Stimulated activated CD8-positive, alpha-beta memory T cell treated with anti-CD3 and anti-CD28 coated beads, Interleukin-15, amount 100 ng/mL, for 1 hour (primary cell): ENCODE results near the gene RGS6.

ENCODE experiments used
- DNase-seq: peaks from one replicate; pipeline ENCODE4 v3.0.0-alpha.2; 2020; ENCODE audit warnings: low read depth

RGS6 gene

DNA sequence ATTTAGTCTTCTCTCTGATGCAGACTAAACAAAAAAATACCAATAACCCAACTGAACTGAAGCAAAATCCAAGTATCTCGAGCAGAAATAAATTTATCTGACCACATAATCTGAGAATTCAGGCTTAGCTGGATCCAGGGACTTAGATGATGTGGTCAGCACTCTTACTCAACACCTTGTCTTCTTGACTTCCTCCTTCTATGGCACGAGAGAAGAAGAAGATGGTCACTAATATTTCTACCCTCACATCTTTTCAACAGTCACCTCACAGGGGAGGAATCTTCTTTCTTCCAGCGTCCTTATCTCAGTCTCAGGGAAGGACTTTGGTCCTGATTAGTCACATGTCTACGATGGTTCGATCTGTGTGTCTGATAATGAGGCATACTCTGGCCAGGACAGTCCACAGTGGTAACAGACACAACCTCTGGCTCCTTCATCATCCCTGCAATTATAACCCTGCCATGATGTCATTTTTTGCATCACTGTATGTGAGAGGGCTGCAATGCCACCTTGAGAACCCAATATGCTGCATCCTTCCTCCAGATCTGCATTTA lies 15.8 kb downstream of the RGS6 start:
- no peak for DNase-seq

DNA sequence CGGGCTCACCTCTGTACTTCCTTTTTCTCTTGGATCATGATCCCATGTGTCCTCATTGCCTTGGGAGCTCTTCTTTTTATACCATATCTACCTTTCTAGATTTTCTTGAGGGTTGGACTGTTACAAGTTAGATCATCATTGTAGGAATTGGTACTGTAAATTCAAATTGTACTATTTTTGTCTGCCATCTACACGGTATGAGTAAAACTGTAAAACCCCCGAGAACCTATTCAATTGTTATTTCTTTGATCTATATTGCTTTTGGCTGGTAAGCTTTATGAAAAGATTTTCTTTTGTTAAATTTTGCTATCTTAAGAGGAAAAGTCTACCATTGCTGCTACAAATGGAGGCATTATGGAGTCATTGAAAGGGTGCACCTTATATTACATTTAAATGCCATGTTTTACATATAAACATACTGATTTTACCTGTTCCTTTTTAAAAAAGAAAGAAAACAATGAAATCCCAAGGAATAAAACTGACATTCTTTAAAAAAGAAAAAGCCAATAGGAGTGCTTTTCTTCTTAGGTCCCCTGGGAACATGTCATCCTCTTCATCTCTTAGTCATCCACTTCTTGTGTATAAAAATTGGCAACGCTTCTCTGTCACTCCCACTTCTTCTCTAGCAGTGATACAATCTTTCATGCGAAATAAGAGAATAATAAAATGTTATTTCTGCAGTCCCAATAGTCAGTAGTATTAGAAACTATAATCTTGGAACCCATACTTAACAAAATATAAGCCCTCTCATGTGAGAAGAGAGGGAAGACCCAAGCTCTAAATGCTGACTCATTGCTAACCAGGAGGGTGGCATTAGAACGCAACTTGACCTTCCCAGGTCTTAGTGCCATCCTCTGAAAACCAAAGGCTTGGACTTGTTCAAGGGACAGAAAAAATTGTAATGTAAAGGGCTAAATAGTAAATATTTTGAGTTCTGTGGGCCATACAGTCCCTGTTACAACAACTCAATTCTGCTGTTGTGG lies 20.4 kb downstream of the RGS6 start:
- DNase-seq = no peak

- DNase-seq = no peak
Observed at GRCh38 chr14:71956920-71957563, 24.8 kb downstream of the RGS6 start.

DNA sequence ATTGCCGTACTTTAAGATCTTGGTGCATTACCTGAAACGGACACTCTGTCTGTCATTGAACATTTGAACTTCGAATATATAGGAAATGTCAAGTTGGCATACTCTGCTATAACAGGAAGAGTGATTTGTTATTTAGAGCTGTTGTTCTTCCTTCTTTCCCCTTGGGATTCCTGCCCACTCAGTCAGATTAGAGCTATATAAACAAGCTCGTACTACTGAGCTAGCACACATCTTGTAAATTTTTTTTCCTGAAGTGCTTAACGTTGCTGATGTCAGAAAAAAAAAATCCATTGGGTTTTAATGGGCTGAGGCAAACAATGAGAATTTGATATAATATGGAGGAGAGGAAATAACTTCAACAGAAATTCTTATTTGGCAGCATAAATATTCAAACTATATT lies 26.8 kb downstream of the RGS6 start:
- no peak for DNase-seq

DNA sequence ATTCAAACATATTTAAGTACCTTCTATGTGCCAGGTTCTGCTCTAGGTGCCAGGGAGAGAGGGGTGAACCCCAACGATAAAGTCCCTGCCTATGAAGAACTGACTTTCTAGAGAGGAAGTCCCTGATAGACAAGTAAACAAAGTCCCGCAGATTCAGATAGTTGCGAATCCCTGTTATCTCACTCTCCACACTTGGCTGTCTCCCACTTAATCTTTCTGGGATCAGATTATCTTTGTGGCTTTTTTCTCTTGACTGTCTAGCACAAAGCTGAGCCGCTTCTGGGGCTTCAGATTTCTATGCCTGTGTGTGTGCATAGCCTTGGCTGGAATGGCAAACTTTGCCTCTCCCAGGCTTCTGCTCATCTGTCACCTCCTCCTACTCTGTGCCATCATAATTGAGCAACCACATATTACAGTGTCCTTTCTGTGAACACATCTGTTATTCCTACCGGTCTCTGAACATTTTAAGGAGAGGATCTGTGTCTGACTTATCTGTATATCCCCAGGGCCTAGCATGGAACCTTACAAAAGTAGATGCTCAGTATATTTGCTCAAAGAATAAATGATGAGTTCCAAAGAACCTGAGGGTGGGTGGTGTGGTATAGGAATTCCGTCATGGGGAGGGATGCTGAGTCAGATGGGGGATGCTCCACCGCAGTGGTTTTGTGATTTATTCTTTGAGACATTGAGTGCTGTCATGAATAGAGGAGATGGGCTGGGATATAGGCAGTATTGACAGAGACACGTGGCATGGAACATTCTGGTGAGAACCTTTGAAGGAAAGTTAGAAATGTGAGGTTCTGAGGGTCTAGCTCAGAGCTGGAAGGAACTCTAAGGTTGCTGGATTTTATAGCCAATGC lies 28.5 kb downstream of the RGS6 start:
- DNase-seq = no peak

DNA sequence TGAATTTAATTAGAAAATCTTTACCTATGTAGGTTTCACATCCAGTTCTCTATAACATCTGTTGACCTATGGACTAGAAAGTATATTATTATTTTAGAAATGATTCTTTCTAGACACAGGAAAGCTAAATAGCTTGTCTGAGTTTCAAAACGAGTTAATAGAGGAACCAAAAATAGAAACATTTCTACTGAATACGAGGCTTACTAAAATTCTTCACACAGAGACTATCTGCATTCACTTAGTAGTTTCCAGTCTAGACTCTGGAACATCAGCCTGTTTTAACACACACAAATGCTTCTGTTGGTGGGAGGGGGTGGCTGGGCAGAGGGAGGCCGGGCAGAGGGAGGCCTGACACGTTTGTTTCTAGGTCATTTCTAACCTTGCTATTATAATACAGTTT lies 29.7 kb downstream of the RGS6 start:
- DNase-seq = no peak

GRCh38 chr14:71964716-71965115 lies 32.5 kb downstream of the RGS6 start:
- no peak for DNase-seq

DNA sequence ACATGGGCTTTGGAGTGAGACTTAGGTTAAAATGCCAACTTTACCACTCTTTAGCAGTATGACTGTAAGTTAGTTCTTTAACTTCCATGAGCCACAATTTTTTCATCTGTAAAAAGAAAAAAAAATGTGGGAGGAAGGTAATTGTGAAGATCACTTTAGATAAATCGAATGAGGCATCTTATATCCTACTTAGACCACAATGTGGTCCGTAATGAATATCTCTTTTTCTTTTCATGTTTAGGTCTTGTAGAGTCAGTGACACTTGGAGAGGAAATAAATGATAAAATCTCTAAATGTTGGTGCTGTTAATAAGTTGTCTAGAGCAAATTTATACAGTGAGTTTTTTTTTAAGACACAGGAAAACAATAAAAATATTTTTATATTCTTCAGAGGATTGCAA lies 34.3 kb downstream of the RGS6 start:
- no peak for DNase-seq

- DNase-seq = no peak
Observed at GRCh38 chr14:71967704-71968103, 35.5 kb downstream of the RGS6 start.

DNA sequence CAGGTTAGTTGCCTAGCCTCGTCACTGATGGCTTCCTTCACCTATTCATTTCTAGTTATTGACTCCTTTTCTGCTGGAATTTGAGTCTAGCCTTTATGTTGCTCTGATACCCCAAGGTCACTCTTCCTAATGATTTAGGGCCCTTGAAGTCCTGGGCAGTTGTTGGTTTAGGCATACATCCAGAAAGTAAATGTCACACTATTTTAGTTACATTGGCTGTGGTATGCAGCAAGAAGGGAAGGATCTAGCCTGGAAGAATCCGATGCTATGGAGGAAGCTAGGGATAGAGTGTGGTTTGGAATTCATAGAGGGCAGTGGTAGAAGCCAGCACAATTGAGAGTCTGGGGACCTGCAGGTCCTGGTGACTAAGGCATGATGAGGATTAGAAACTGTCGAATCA lies 38.0 kb downstream of the RGS6 start:
- no peak for DNase-seq

GRCh38 chr14:71985538-71986189 lies 53.4 kb downstream of the RGS6 start:
- DNase-seq = no peak

DNA sequence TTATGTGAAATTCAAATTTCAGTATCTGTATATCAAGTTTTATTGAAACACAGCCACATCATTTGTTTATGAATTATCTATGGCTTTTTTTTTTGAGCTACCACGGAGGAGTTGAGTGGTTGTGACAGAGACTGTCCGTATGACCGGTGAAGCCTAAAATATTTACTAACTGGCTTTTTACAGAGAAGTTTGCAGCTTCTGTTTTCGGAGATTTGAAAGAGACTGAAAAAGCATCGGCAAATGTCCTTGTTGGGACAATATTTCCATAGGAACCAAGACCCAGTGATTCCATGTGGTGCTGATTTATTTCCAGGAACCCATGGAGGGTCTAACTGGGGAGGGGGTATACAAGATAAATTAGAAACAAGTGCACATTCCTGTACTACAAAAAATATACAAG lies 56.2 kb downstream of the RGS6 start:
- DNase-seq = no peak

GRCh38 chr14:71988939-71989338 lies 56.7 kb downstream of the RGS6 start:
- DNase-seq = no peak

GRCh38 chr14:71994416-71994815 lies 62.2 kb downstream of the RGS6 start:
- DNase-seq = no peak

DNA sequence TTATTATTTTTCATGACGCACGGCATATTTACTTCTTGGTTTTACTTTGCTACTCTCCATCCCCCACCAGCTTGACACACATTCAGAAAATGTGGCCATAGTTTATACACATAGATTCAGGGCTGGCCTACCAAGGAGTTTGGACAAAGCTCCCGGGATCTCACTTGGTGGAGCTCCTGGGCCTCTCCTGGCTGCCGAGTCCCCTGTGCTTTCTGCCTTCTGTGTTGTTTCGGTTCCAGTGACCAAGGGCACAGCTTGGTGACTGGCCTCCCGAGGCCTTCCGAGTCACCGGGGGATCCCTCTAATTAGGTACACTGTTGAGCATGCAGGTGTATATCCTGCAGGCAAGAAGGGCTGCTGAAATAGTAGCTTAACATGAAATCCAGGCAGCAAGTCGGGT lies 63.5 kb downstream of the RGS6 start:
- DNase-seq = no peak

GRCh38 chr14:71996610-71997009 lies 64.4 kb downstream of the RGS6 start:
- DNase-seq = no peak

- DNase-seq = no peak
Observed at GRCh38 chr14:72000907-72001306, 68.7 kb downstream of the RGS6 start.

- DNase-seq = no peak
Observed at GRCh38 chr14:72002731-72003130, 70.5 kb downstream of the RGS6 start.

- DNase-seq = no peak
Observed at GRCh38 chr14:72008666-72009065, 76.4 kb downstream of the RGS6 start.

- no peak for DNase-seq
Observed at GRCh38 chr14:72010474-72010873, 78.2 kb downstream of the RGS6 start.

DNA sequence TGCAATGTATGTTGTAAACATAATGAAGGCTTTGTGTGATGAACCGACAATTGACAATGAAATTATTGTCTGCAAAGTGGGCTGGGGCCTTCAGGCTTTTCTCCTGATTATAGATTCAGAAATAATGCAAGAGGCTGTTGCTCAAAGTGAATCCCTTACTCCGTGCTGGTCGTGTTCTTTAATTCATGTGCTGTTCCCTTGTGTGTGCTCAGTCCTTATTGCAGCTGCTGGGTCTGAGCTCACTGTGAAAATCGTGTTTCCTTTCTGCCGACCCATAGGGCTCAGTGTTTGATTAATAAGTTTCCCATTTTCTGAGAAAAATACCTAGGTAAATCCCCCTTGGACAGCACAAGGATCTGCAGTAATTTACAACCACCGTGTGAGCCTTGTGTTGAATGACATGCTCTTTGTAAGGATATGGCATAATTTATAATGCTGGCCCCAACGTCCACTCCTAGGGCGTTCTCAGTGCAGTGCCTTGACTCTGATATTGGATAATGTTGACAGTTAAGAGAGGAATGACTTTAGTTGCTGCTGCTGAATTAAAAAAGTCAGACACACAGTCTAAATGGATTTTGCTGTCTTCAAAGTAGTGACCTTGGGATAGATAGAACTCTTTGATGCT lies 81.6 kb downstream of the RGS6 start:
- DNase-seq = no peak
